Hematopoietic multipotent progenitor cell treated with erythropoietin and hydrocortisone succinate and interleukin-3 and kit ligand, for 17 days (in vitro differentiated cells): ENCODE data around the gene TRABD2B.

ENCODE experiments used
- DNase-seq: peaks from one replicate; pipeline ENCODE4 v3.0.0-alpha.2; 2015; ENCODE audit warnings: low spot score

The TRABD2B gene

GRCh38 chr1:47772960-47773682 is 224.1 kb downstream of the TRABD2B start:
- DNase-seq = no peak

GRCh38 chr1:47772281-47772680 is 224.9 kb downstream of the TRABD2B start:
- DNase-seq = no peak

GRCh38 chr1:47771751-47772150 is 225.4 kb downstream of the TRABD2B start:
- no peak for DNase-seq

GRCh38 chr1:47769983-47770382 is 227.2 kb downstream of the TRABD2B start:
- DNase-seq = no peak

GRCh38 chr1:47769295-47769694 is 227.9 kb downstream of the TRABD2B start:
- DNase-seq = no peak

GRCh38 chr1:47767741-47768100 is 229.5 kb downstream of the TRABD2B start:
- DNase-seq = no peak

GRCh38 chr1:47766832-47767740 is 230.1 kb downstream of the TRABD2B start:
- no peak for DNase-seq

GRCh38 chr1:47765742-47766485 is 231.3 kb downstream of the TRABD2B start:
- DNase-seq = no peak

GRCh38 chr1:47765236-47765635 is 231.9 kb downstream of the TRABD2B start:
- DNase-seq = no peak

- no peak for DNase-seq
Measured at GRCh38 chr1:47764461-47765046, 232.6 kb downstream of the TRABD2B start.

GRCh38 chr1:47763591-47764171 is 233.5 kb downstream of the TRABD2B start:
- DNase-seq = no peak

GRCh38 chr1:47761974-47762373 is 235.2 kb downstream of the TRABD2B start:
- no peak for DNase-seq

- no peak for DNase-seq
Measured at GRCh38 chr1:47761201-47761930, 235.8 kb downstream of the TRABD2B start.

- no peak for DNase-seq
Measured at GRCh38 chr1:47759936-47760629, 237.1 kb downstream of the TRABD2B start.

GRCh38 chr1:47759251-47759935 is 237.8 kb downstream of the TRABD2B start:
- no peak for DNase-seq

- no peak for DNase-seq
Measured at GRCh38 chr1:47758341-47759250, 238.6 kb downstream of the TRABD2B start.

GRCh38 chr1:47757226-47757975 is 239.8 kb downstream of the TRABD2B start:
- no peak for DNase-seq

- no peak for DNase-seq
Measured at GRCh38 chr1:47756411-47756810, 240.8 kb downstream of the TRABD2B start.
